B cell (primary cell): ENCODE results near the gene ITGAE.

Experiments
- EZH2 ChIP-seq: IDR thresholded peaks from 2 replicates; pipeline ENCODE4 v1.6.1; 2012; ENCODE audit warnings: borderline replicate concordance, low read depth, mild to moderate bottlenecking, moderate library complexity, low read length; ENCODE audit not compliant: insufficient read depth, poor library complexity, severe bottlenecking
- TF ChIP-seq, protein P1 (sequence below): fragments of 200-600 bp; IDR thresholded peaks from one replicate; pipeline ENCODE4 v1.8.0; 2022; ENCODE audit warnings: antibody characterized with exemption, mild to moderate bottlenecking

DNA sequence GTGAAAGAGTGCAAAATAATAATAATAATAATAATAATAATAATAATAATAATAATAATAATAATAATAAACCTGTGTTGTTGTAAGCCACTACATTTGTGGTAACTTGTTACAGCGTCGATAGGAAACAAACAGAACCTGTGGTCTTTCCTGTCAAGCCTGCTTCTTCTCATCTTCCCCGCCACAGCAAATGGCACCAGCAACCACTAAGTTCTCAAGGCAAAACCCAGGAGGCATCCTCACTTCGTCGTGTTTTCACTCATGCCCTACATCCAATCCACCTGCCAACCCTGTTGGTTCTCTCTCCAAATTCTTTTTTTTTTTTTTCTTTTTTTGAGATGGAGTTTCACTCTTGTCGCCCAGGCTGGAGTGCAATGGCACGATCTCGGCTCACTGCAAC lies 34.2 kb downstream of the ITGAE start:
- TF ChIP-seq, protein P1, sequence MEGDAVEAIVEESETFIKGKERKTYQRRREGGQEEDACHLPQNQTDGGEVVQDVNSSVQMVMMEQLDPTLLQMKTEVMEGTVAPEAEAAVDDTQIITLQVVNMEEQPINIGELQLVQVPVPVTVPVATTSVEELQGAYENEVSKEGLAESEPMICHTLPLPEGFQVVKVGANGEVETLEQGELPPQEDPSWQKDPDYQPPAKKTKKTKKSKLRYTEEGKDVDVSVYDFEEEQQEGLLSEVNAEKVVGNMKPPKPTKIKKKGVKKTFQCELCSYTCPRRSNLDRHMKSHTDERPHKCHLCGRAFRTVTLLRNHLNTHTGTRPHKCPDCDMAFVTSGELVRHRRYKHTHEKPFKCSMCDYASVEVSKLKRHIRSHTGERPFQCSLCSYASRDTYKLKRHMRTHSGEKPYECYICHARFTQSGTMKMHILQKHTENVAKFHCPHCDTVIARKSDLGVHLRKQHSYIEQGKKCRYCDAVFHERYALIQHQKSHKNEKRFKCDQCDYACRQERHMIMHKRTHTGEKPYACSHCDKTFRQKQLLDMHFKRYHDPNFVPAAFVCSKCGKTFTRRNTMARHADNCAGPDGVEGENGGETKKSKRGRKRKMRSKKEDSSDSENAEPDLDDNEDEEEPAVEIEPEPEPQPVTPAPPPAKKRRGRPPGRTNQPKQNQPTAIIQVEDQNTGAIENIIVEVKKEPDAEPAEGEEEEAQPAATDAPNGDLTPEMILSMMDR, result no peak
- TF ChIP-seq EZH2, result no peak
